DMS79 treated with DMSO at 0.1 percent for 48 hours (cell line): ENCODE results near the gene PRSS27.
"Not testable (repeated sequence)": the region's sequence is repeated elsewhere in the genome, so short reads cannot be mapped to it uniquely, and the experiment has no call there.

Experiments used
- DNase-seq: peaks from one replicate; lab custom pipeline; 2025; lab: John Stamatoyannopoulos, UW

PRSS27 gene

DNA sequence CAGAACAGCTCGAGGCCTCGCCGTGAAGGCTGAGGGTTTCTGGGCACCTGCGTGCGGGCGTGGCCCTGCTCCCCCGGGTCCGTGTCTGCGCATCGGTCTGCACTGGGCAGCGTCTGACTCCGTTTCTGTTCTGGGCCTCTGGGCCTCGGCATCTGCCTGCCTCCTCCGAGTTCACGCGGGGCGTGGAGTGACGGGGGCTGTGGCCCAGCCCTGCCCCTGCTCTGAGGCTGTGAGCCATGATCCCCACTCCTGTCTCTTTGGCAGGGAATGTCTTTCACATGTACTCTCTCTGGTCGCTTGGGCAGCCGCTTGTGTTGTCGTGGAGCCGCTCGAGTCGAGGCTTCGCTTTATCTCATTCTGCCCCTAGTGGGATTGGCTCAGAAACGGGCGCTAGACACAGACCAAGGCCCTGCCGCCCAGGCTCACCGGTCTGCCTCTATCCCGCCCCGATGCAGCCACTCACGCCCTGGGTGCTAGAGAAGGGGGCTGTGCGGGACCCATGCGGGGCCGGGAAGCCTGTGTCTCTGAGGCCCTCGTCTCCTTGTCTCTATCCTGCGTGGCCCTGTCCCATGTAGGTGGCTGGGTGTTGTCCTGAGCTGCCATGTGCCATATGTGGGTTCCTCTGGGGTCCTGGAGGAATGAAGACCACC is 23.3 kb downstream of the PRSS27 start:
- not testable (repeated sequence) for DNase-seq

- no peak for DNase-seq
These were observed 26.9 kb downstream of the PRSS27 start for GRCh38 chr16:2692948-2693651.

DNA sequence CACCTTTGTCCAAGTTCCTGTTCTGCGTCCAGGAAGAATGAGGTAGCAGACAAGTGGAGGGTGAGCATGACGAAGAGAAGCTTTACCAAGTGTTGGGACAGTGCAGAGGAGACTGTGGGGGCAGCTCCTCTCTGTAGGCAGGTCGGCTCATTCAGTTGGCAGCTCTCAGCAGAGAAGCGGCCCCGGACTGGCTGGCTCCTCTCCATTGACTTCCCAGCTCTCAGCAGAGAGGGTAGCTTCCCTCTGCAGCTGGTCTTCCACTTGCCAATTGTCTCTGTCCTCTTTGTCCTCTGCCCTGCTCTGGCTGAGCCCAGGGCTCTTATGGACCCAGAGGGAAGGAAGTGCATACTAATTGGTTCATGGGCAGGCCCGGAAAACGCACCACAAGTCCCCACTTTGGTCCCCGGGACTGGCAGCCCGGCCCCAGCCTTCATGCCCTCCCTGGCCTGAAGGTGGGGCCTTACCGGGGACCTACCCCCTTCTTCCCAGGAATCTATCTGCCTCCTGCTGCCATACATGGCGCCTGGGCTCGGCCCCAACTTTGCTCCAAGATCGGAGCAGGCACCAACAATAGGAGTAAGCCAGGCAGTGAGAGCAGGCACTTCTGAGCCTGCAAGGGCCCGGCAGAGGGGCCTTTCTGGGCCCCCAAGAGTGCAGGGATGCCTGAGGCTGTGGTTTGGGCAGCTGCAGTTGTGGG is 27.6 kb downstream of the PRSS27 start:
- no peak for DNase-seq

GRCh38 chr16:2691491-2692248 is 28.4 kb downstream of the PRSS27 start:
- DNase-seq, result no peak

DNA sequence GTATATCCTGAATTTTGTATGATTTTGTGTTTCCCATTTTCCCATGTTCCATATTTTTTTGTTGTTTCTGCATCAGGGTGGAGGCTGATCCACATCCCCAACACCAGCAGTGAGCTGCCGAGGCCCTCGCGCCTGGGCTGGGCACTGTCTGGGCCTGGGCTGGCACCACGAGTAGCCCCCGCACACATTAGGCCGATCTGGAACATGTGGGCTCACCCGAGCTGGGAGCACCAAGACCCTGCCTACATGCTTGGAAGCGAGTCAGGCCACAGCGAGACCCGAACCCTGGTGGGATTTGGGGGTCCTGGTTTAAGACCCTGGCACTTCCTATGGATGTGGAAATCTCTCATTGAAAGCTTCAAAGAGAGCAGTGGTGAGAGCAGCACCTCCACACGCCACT is 29.2 kb downstream of the PRSS27 start:
- DNase-seq, result no peak

DNA sequence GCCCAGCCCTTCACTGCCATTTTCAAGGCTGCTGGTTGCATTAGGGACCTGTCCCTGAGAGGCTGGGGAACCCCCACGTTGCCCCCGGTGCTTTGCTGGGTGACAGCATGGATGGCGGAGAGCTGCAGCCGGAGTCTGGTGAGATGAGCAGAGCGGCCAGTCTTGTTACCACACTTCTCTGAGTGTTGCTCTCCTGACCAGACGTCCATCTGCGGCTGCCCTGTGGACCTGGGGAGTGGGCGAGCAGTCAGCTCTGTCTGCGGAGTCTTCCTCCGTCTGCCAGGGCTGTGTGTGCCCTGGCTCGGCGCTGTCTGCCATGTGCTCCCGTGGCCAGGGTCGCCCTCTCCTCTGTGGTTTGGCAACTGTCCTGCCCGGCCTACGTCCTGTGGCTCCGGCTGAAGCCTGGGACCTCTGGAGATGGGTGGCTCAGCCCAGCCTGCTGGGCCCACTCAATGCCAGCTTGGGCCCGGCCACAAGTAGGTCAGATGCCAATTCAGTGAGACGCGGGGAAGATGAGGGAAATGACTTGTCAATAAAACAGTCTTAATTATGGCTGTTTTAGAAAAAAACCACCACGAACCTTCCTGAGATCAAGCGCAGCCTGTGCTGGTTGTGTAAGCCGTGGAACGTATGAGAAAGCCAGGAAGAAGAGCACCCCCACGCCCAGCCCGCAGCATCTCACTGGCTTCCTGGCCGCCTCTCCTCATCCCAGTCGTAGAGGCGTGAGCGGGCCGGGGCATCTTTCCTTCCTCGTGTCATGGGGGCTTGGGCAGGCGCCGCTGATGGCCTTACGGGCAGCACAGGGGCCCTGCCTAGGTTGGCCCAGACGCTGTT is 29.8 kb downstream of the PRSS27 start:
- no peak for DNase-seq

DNA sequence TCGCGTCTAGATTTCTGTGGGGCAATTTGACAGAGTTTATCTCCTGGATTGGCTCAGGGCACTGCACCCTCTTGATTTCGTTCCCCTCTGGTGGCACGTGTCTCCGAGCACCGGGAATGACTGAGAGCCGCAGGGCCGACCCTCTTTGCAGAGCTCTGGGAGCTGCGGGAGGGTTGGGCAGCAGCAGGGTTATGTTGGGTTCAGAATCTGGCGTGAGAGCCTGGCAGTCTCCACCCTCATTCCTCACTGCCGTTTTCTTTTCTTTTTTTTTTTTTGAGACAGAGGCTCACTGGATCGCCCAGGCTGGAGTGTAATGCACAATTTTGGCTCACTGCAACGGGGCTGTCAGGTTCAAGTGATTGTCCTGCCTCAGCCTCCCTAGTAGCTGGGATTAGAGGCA is 30.6 kb downstream of the PRSS27 start:
- DNase-seq, result not testable (repeated sequence)

- no peak for DNase-seq
These were observed 32.3 kb downstream of the PRSS27 start for GRCh38 chr16:2687531-2688308.

GRCh38 chr16:2686912-2687507 is 33.0 kb downstream of the PRSS27 start:
- DNase-seq, result no peak

- DNase-seq, result not testable (repeated sequence)
These were observed 33.9 kb downstream of the PRSS27 start for GRCh38 chr16:2686075-2686474.

- DNase-seq, result not testable (repeated sequence)
These were observed 37.0 kb downstream of the PRSS27 start for GRCh38 chr16:2683041-2683440.

GRCh38 chr16:2682209-2683021 is 37.6 kb downstream of the PRSS27 start, which contains the start of gene KCTD5:
KCTD5 (plus strand) TSS chr16:2682523; CDS start chr16:2682549, 26 bp downstream.
- peak; percentile 89 for DNase-seq

DNA sequence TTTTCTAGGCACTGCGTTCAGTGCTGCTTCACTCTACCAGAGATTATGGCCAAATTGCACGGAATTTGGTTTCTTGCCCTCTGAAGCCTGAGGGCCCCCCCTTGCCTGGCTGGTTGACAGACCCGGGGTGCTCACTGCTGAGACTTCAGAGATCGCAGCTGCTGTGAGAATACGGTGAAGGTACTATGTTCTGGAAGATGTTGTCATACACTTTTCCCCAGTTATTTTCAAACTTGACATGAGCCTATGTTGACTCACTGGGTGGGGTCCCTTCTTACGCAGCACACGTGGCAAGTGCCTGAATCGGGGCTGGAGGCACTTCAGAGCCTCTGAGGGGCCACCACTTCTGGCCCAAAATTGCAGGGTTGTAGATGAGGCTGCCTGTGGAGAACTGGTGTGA is 39.7 kb downstream of the PRSS27 start:
- DNase-seq, result not testable (repeated sequence)

GRCh38 chr16:2679902-2680301 is 40.1 kb downstream of the PRSS27 start:
- DNase-seq, result not testable (repeated sequence)

- not testable (repeated sequence) for DNase-seq
These were observed 41.6 kb downstream of the PRSS27 start for GRCh38 chr16:2678206-2678965.

GRCh38 chr16:2676937-2677336 is 43.1 kb downstream of the PRSS27 start:
- DNase-seq, result not testable (repeated sequence)

DNA sequence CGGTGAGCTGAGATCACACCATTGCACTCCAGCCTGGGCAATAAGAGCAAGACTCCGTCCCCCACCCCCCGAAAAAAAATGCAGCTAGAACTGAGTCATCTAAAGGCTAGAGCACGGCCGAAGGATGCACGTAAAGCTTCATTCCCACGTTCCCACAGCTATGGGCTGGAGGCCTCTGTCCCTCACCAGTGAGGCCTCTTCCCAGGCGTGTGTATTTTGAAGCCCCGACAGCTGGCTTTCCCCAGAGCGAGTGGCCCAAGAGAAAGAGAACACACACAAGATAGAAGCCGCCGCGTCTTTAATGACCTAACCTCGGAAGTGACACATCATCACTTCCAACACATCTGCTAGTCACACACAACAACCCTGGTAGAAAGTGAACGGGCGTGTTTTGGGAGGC is 44.3 kb downstream of the PRSS27 start:
- no peak for DNase-seq

GRCh38 chr16:2675021-2675420 is 45.0 kb downstream of the PRSS27 start:
- DNase-seq, result no peak
